ENCODE results near the gene DPYD. TPM values are rescaled to one million over a fixed set of nuclear protein-coding genes. Genes with fewer than 3 reads are reported as not detected.
A peak's percentile ranks its signal among the peaks of the same experiment; 100 is the strongest.

Gene DPYD
- total RNA-seq, 1 donor from 2014 or later = 45.7 TPM

- DNase-seq (ENCODE audit: low spot score) (no peak), ATAC-seq (no peak)
- intact Hi-C loops (cut with DNase I) = no loop called here
Observed at GRCh38 chr1:97806326-97806725, 114.5 kb downstream of the DPYD start.

DNA sequence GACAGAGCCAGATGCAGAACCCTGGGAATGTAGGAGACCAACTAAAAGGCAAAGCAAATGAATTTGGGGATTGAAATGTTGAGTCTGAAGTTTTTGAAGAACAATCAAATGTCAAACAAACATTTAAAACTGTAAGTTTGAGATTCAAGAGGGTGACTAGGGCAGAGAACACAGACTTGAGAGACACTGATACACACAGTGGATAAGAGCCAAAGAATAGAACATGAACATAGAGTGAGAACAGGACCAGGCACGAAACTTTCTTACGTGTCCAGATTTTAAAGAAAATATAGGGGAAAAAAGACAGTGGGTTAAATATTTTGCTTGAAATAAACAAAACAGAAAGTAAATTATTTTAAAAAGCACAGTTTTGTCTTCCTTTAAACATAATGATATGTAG, 115.7 kb downstream of the DPYD start:
- DNase-seq (ENCODE audit: low spot score) (no peak), ATAC-seq (no peak)
- intact Hi-C loops (cut with DNase I) = no loop called here

DNA sequence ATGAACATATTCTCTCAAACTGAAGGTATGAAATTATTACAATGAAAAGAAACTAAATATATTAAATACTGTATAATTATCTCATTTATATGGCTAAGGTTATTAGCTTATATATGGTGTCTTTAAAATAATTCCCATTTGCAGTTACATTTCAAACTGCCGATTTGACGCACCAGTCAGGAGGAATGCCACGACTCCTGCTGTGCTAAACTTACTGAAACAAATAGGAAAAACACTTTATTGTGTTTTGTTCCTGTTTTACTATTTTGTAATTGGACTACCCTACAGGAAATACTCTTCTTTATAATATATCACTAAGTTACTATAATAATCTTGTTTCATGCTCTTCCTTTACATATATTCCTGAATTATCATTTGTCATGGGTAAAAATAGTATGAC, 117.8 kb downstream of the DPYD start:
- intact Hi-C loops (cut with DNase I) = no loop called here
- no peak for ATAC-seq
- no peak for DNase-seq (ENCODE audit: low spot score)

DNA sequence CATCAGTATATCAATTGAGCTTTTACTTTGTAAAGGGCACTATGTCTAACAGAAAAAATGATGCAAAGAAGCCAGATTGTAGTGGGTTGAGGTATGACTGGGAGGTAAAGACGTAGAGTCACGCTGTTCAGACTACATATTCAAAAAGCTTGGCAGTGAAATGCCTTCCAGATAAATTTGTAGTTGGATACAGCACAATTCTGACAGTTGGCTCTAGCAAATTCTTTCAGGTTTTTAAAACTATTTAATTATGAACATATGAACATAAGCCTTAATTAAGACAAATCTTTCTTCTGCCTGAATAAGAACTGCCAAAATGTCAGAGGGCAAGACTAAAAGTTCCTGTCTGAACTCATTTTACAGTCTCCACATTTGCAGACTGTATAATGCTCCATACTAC, 118.8 kb downstream of the DPYD start:
- intact Hi-C loops (cut with DNase I) = no loop called here
- ATAC-seq = no peak

DNA sequence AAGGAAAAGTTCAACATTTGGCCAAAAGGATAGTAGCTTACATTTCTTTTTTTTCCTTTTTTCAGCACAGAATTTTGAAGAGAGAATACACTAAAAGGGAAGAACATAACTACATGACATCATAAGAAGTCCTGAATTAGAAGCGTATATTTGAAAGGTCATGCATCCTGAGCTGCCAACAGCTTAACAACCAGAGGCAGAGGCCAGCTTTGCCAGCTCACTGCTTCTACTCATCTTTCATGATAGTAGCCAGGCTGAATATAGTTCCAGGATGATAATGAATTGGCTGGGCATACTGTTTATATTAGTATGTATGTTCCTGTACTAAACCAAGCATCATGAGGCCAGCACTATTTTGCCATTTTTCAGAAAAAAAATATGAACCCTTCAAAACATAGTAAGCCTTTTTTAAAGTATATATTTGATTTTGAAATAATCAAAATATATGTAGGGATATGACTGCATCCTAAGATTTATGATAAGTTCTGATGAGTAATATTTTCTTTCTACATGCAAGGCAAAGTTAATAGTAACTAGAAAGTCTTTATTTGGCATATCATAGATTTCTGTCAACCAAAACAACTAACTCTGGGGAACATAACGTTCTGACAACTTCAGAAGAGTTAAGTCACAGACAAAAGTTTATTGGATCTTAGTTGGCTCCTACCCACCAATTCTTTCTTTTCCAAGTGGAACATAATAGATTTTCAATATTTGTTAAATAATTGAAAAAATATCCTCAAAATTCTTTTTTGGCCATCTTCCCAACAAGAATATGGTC, 123.2 kb downstream of the DPYD start:
- ATAC-seq (no peak), DNase-seq (ENCODE audit: low spot score) (no peak)
- intact Hi-C loops (cut with DNase I) = no loop called here

More for the DNA sequence above, 118.8 kb downstream of the DPYD start:
- DNase-seq (ENCODE audit: low spot score) = no peak

- ATAC-seq (no peak), DNase-seq (ENCODE audit: low spot score) (no peak)
- intact Hi-C loops (cut with DNase I) = no loop called here
Observed at GRCh38 chr1:97796711-97797110, 124.1 kb downstream of the DPYD start.

DNA sequence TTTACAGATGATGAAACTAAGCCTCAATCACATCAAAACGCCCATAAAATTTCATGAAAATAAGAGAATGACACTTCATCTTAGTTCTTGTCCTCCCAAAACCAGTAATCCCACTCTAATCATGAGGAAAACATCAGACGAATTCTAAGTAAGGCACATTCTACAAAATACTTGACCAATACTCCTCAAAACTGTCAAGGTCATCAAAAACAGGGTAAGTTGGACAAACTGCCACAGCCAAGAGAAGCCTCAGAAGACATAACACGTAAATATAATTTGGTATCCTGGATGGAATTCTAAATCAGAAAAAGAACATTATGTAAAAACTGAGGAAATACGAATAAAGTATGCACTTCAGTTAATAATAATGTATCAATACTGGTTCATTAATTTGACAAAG, 128.2 kb downstream of the DPYD start:
- ATAC-seq (no peak), DNase-seq (ENCODE audit: low spot score) (no peak)
- intact Hi-C loops (cut with DNase I) = no loop called here

- DNase-seq (ENCODE audit: low spot score) (no peak), ATAC-seq (no peak)
- intact Hi-C loops (cut with DNase I) = no loop called here
Observed at GRCh38 chr1:97791251-97791650, 129.6 kb downstream of the DPYD start.

GRCh38 chr1:97787231-97787630, 133.6 kb downstream of the DPYD start:
- ATAC-seq (no peak), DNase-seq (ENCODE audit: low spot score) (no peak)
- intact Hi-C loops (cut with DNase I) = no loop called here

DNA sequence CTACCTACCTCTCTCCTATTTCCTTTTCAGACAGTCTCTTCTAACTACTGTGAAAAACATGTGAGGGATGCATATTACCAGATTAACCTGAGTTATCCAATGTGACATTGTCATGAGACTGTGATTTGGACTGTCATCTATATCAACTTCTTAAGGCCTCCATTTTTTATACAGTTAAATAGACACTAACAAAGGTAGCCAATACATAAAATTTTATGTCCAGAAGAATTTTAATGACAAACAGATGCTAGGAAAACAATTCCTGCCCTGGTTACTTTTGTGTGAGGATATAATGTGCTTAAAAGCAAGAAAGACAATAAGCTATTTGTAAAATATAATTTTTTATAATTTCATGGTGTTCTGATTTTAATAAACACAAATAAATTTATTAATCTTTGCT, 136.2 kb downstream of the DPYD start:
- intact Hi-C loops (cut with DNase I) = no loop called here
- DNase-seq (ENCODE audit: low spot score) (no peak), ATAC-seq (no peak)

- DNase-seq (ENCODE audit: low spot score) = no peak
- ATAC-seq = peak; percentile 93
- intact Hi-C loops (cut with DNase I) = no loop called here
Observed at GRCh38 chr1:97783751-97784150, 137.1 kb downstream of the DPYD start.

- no peak for ATAC-seq
- no peak for DNase-seq (ENCODE audit: low spot score)
- intact Hi-C loops (cut with DNase I) = no loop called here
Observed at GRCh38 chr1:97781762-97782337, 139.0 kb downstream of the DPYD start.

- intact Hi-C loops (cut with DNase I) = no loop called here
- no peak for ATAC-seq
Observed at GRCh38 chr1:97780884-97781283, 139.9 kb downstream of the DPYD start.

DNA sequence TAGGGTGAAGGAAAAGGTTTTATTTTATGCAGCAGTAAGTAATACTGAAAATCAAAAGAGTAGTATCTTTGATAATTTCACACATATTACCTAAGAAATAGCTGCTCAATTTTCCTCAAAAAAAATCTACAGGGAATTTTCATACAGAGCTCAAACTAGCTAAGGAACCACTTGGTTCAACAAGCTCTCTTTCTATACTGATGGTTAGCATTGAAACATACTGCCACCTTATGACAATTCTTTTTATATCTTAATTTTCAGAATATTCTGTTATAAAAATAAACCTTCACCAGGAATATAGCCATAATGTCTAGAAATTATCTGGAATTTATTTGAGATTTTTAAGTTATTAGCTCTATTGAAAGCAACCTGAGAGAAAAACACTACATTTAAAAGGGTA, 142.1 kb downstream of the DPYD start:
- DNase-seq (ENCODE audit: low spot score) (no peak), ATAC-seq (no peak)
- intact Hi-C loops (cut with DNase I) = no loop called here

More at GRCh38 chr1:97780884-97781283, 139.9 kb downstream of the DPYD start:
- no peak for DNase-seq (ENCODE audit: low spot score)

DNA sequence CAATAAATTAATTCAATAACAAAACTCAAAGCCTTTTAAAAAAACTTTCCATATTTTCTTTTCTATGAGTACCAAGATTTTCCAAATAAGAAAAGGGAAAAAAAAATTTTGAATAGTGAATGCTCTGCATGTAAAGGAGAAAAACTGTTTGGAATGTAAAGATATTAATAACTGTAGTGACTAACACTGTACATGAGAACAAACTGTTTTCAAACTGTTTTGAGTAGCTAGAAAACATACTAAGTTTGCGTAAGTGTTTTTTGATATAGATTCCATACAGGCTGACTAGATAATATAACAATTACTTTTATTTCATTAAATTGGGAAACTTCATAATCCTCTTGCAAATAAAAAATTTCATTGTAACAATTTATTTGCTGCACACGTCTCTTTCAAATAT, 150.5 kb downstream of the DPYD start:
- intact Hi-C loops (cut with DNase I) = no loop called here
- DNase-seq (ENCODE audit: low spot score) (no peak), ATAC-seq (no peak)

DNA sequence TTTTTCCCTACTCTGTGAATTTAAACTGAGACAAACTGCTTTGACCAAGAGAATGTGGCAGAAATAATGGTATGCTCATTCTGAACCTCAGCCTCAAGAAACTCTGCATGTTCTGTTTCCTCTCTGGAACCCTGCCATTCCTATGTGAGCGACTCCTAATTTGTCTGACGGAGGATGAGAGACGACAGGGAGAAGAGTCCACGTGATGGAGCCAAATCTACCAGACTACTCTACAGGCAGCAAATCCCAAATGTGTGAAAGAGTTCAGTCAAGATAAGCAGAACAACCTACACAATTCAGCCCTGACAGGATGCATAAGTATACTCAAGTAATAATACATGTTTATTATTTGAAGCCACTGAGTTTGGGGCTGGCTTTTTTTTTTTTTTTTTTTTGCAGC, 153.5 kb downstream of the DPYD start:
- ATAC-seq (no peak), DNase-seq (ENCODE audit: low spot score) (no peak)
- intact Hi-C loops (cut with DNase I) = no loop called here

DNA sequence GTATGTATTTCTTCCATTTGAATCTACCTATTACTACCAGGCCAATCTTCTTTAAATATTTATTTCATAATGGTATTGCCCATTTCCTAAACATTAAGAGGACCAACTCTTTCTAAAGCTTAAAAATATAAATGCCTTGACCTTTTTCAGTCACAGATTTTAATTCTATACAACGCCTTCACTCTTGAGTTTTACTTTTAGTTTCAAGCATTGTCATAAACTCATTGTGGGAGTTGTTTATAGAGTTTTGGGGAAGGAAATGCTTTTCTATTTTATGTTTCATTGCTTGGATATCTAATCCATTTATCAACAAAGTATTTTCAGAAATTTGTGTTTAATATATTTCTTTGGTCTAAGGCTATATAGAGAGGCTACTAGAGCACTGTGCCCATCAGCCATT, 155.8 kb downstream of the DPYD start:
- intact Hi-C loops (cut with DNase I) = no loop called here
- ATAC-seq = no peak
- DNase-seq (ENCODE audit: low spot score) = no peak

DNA sequence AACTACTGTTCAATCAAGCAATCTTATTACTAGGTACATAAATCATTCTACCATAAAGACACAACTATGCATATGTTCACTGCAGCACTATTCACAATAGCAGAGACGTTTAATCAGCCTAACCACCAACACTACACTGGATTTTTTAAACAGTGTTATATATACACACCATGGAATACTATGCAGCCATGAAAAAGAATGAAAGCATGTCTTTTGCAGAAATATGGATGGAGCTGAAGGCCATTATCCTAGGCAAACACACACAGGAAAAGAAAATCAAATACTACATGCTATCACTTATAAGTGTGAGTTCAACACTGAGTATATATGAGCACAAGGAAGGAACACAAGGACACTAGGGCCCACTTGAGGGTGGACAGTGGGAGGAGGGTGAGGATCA, 159.2 kb downstream of the DPYD start:
- ATAC-seq = no peak
- DNase-seq (ENCODE audit: low spot score) = no peak
- intact Hi-C loops (cut with DNase I) = no loop called here

GRCh38 chr1:97759078-97759477, 161.8 kb downstream of the DPYD start:
- ATAC-seq = no peak
- no peak for DNase-seq (ENCODE audit: low spot score)
- intact Hi-C loops (cut with DNase I) = no loop called here

DNA sequence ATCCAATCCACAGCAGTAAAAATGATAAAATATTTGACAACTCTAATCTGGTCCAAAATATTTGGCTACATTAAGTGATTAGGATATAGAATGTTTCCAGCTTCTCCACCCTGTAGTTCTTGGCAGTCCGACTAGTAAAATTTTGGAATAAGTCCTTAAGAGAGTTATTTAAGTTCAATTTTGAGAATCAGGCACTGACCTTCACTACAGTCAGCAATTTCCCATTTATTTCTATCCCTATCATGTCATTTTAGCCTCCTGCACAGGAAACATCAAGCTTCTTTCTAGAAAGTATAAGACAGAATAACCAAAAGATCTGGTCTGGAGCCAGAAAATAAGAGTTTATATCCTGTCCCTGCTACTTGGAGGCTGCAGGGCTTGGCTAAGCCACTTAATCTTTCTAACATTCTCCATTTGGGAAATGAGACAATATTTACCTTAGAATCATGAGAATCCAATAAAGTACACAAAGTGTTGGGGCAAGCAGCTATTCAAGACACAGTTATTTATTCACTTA, 162.2 kb downstream of the DPYD start:
- ATAC-seq (peak; percentile 44), DNase-seq (ENCODE audit: low spot score) (no peak)
- intact Hi-C loops (cut with DNase I) = no loop called here

- intact Hi-C loops (cut with DNase I) = no loop called here
- no peak for ATAC-seq
Observed at GRCh38 chr1:97745912-97746311, 174.9 kb downstream of the DPYD start.

More at GRCh38 chr1:97745912-97746311, 174.9 kb downstream of the DPYD start:
- no peak for DNase-seq (ENCODE audit: low spot score)

Data from sciatic nerve (tissue), 2 donors.